Activated CD8-positive, alpha-beta T cell treated with anti-CD3 and anti-CD28 coated beads for 36 hours (primary cell): ENCODE results near the gene OAS1. TPM values are rescaled to one million over a fixed set of nuclear protein-coding genes. Genes with fewer than 3 reads are reported as not detected.

Source experiments
- ATAC-seq: fragments of 200-7000 bp; cut with Tn5 transposase; one replicate; pipeline ENCODE4 v1.10.0; 2021; ENCODE audit warnings: mild to moderate bottlenecking, moderate library complexity
- CTCF ChIA-PET: fragments of 350-600 bp; sonication (Branson Sonifier 250); formaldehyde crosslinking; loops from one replicate; lab custom pipeline; 2021; ENCODE audit warnings: antibody characterized with exemption; lab: Charles Lee
- POLR2A ChIA-PET: fragments of 350-600 bp; sonication (Branson Sonifier 250); formaldehyde crosslinking; loops from one replicate; lab custom pipeline; 2021; ENCODE audit warnings: antibody characterized with exemption; lab: Charles Lee
- DNase-seq: peaks from one replicate; pipeline ENCODE4 v3.0.0-alpha.2; 2020
- H3K27ac Mint-ChIP-seq: one replicate; pipeline ENCODE4 v1.8.0; 2021; ENCODE audit warnings: mild to moderate bottlenecking, mixed read lengths
- H3K27me3 Mint-ChIP-seq: one replicate; pipeline ENCODE4 v1.8.0; 2021; ENCODE audit warnings: mixed read lengths
- H3K36me3 Mint-ChIP-seq: one replicate; pipeline ENCODE4 v1.8.0; 2021; ENCODE audit warnings: low read depth, mixed read lengths
- H3K4me1 Mint-ChIP-seq: one replicate; pipeline ENCODE4 v1.8.0; 2021; ENCODE audit warnings: low read depth, mixed read lengths
- H3K4me3 Mint-ChIP-seq: one replicate; pipeline ENCODE4 v1.8.0; 2021; ENCODE audit warnings: mild to moderate bottlenecking, moderate library complexity, mixed read lengths
- H3K9me3 Mint-ChIP-seq: one replicate; pipeline ENCODE4 v1.8.0; 2021; ENCODE audit warnings: mixed read lengths
- intact Hi-C: fragments of 100-400 bp; cut with micrococcal nuclease; formaldehyde crosslinking; loops from one replicate; pipeline ENCODE4 v1.10.0; 2022
- total RNA-seq, 2 experiments: library from RNA; stranded (reverse); gene quantifications; one replicate each; pipeline ENCODE4 v1.2.3, GENCODE V29; 2021
- TF ChIP-seq, protein P1 (sequence below): fragments of 200-600 bp; IDR thresholded peaks from one replicate; pipeline ENCODE4 v1.8.0; 2022; ENCODE audit warnings: antibody characterized with exemption, mild to moderate bottlenecking

OAS1 gene
- total RNA-seq, 2 experiments from 2014 or later, result 22.7 to 26.8 TPM

GRCh38 chr12:112892856-112893255, 13.9 kb upstream of the OAS1 start:
- CTCF ChIA-PET, result no interaction called here
- POLR2A ChIA-PET, result no interaction called here
- Mint-ChIP-seq H3K27ac (no peak overlapping the region), H3K9me3 (no peaks in the 10 kb centered on the region), H3K36me3 (no peaks in the 10 kb centered on the region), H3K4me3 (no peak overlapping the region), H3K27me3 (no peaks in the 10 kb centered on the region), H3K4me1 (no peaks in the 10 kb centered on the region)
- TF ChIP-seq, protein P1, sequence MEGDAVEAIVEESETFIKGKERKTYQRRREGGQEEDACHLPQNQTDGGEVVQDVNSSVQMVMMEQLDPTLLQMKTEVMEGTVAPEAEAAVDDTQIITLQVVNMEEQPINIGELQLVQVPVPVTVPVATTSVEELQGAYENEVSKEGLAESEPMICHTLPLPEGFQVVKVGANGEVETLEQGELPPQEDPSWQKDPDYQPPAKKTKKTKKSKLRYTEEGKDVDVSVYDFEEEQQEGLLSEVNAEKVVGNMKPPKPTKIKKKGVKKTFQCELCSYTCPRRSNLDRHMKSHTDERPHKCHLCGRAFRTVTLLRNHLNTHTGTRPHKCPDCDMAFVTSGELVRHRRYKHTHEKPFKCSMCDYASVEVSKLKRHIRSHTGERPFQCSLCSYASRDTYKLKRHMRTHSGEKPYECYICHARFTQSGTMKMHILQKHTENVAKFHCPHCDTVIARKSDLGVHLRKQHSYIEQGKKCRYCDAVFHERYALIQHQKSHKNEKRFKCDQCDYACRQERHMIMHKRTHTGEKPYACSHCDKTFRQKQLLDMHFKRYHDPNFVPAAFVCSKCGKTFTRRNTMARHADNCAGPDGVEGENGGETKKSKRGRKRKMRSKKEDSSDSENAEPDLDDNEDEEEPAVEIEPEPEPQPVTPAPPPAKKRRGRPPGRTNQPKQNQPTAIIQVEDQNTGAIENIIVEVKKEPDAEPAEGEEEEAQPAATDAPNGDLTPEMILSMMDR, result no peak
- ATAC-seq (no peak), DNase-seq (no peak)
- intact Hi-C loops, result no loop called here

- no peaks in the 10 kb centered on the region for H3K9me3 Mint-ChIP-seq
- CTCF ChIA-PET, result no interaction called here
- intact Hi-C loops, result no loop called here
- DNase-seq (no peak), ATAC-seq (no peak)
- H3K4me3 Mint-ChIP-seq, result no peak overlapping the region
- H3K4me1 Mint-ChIP-seq, result no peaks in the 10 kb centered on the region
- H3K27ac Mint-ChIP-seq, result no peak overlapping the region
- H3K36me3 Mint-ChIP-seq, result no peaks in the 10 kb centered on the region
- TF ChIP-seq, protein P1, result no peak
- no peaks in the 10 kb centered on the region for H3K27me3 Mint-ChIP-seq
- POLR2A ChIA-PET, result no interaction called here
These were observed 12.6 kb upstream of the OAS1 start for GRCh38 chr12:112894128-112894527.

- H3K27me3 Mint-ChIP-seq, result no peaks in the 10 kb centered on the region
- POLR2A ChIA-PET, result no interaction called here
- DNase-seq (no peak), ATAC-seq (no peak)
- H3K36me3 Mint-ChIP-seq, result no peaks in the 10 kb centered on the region
- TF ChIP-seq, protein P1, result no peak
- intact Hi-C loops, result no loop called here
- CTCF ChIA-PET, result interaction anchor here (1.1 to 3.7 kb wide), 4 partner anchors 10 to 95 kb away, joined by 3 to 20 read pairs (median 5); partner anchors contain the start of genes OAS1 and OAS3
- H3K4me1 Mint-ChIP-seq, result peaks cover 5% of the 10 kb centered on the region
- no peak overlapping the region for H3K27ac Mint-ChIP-seq
- H3K4me3 Mint-ChIP-seq, result no peak overlapping the region
- no peaks in the 10 kb centered on the region for H3K9me3 Mint-ChIP-seq
These were observed 8.4 kb upstream of the OAS1 start for GRCh38 chr12:112898380-112898779.

DNA sequence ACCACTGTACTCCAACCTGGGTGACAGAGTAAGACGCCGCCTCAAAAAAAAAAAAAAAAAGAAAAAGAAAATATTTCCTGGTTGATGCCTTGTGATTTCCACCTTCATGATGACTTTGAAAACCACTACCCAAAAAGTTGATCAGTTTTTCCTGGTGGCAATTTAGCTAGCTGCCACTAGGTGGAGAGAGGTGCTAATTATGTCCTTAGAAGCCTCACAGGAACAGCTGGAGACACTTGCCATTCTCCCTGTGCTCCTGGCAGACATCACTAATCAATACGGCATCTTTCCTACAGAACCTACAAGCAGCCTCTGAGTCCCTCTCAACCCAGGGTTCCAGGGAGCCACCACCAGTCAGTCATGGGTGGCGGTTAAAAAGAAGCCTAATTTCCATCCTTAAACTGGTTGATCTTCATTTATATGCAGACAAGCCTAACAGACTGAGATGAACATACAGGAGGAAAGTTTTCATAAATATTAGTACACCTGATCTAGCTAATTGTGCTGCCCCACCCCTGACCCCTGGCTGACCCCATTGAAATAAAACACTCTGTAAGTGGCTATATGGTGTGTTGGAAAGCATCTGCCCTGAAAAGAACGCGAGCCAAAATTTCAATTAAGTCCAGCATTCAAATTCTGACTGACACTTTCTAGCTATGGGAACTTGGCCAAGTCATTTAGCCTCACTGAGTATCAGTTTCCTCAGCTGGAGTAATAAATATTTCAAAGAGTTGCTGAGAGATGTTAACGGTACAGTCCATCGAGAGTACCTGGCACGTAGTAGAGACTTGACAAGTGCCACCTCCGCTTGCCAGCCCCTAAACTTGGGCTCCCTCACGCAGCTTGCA, 6.2 kb upstream of the OAS1 start:
- H3K4me1 Mint-ChIP-seq, result peaks cover 15% of the 10 kb centered on the region
- H3K9me3 Mint-ChIP-seq, result no peaks in the 10 kb centered on the region
- no peaks in the 10 kb centered on the region for H3K36me3 Mint-ChIP-seq
- ATAC-seq (peak; percentile 67), DNase-seq (peak; percentile 60)
- ChIA-PET CTCF (interaction anchor here (0.8 to 3.7 kb wide), 23 partner anchors 8 to 278 kb away, joined by 3 to 20 read pairs (median 4); partner anchors contain the start of genes OAS1, OAS2 and OAS3), POLR2A (interaction anchor here (0.6 to 1.6 kb wide), 2 partner anchors 25 to 78 kb away, joined by 3 to 5 read pairs; partner anchors contain the start of gene OAS2)
- H3K27me3 Mint-ChIP-seq, result no peaks in the 10 kb centered on the region
- TF ChIP-seq, protein P1, result peak; percentile 86
- intact Hi-C loops, result loop anchor here (5.0 kb wide), 1 partner anchor 132 kb away; no protein-coding TSS in a partner anchor
- no peak overlapping the region for H3K4me3 Mint-ChIP-seq
- no peak overlapping the region for H3K27ac Mint-ChIP-seq

DNA sequence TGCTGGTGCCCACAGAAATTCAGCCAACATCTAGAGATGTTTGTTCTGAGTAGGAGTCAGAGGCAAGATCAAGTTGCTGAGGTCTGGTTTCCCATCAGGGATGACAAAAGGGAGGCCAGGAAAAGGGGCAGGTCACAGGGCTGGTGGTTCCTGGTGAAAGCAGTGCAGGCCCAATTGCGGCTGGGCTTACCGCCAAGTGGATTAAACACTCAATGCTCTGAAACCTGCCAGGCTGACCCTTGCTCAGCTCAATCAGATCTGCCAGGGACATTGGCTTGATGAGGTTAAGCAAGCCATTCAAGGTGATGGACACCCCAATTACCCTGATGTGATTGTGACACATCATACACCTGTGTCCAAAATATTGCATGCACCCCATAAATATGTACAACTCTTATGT, 5.5 kb upstream of the OAS1 start:
- Mint-ChIP-seq H3K4me1 (peaks cover 16% of the 10 kb centered on the region), H3K36me3 (no peaks in the 10 kb centered on the region), H3K9me3 (no peaks in the 10 kb centered on the region), H3K27me3 (no peaks in the 10 kb centered on the region), H3K27ac (no peak overlapping the region), H3K4me3 (no peak overlapping the region)
- intact Hi-C loops, result loop anchor here (5.0 kb wide), 1 partner anchor 131 kb away; no protein-coding TSS in a partner anchor
- DNase-seq (no peak), ATAC-seq (no peak)
- ChIA-PET CTCF (interaction anchor here (0.9 to 3.7 kb wide), 11 partner anchors 7 to 147 kb away, joined by 3 to 20 read pairs (median 7); partner anchors contain the start of genes OAS1 and OAS2), POLR2A (interaction anchor here (0.6 to 1.6 kb wide), 2 partner anchors 25 to 77 kb away, joined by 3 to 5 read pairs; partner anchors contain the start of gene OAS2)
- TF ChIP-seq, protein P1, result no peak
